A549 (cell line): ENCODE results near the gene GLIPR1L2. TPM values are rescaled to one million over a fixed set of nuclear protein-coding genes. Genes with fewer than 3 reads are reported as not detected.

Source experiments
- ATAC-seq, 2 experiments: fragments of 200-7000 bp in 1 of 2; fragments of >200 bp in 1 of 2; cut with Nextera tagmentation in 1 of 2; cut with Tn5 transposase in 1 of 2; 3 replicates each; pipeline versions ENCODE4 v1.8.0 to v1.9.1; 2018 to 2020; ENCODE audit warnings: mild to moderate bottlenecking in 1 of 2, moderate library complexity in 1 of 2
- CTCF ChIA-PET: fragments of 300-600 bp; sonication (Branson Sonifier 250); formaldehyde crosslinking; extraction: SDS; loops from one replicate; lab custom pipeline; 2021; ENCODE audit warnings: antibody characterized with exemption, inconsistent platforms; lab: Yijun Ruan, JAX
- POLR2A ChIA-PET: fragments of 350-600 bp; formaldehyde crosslinking; extraction: SDS; loops from one replicate; lab custom pipeline; 2021; ENCODE audit warnings: antibody characterized with exemption, inconsistent platforms; lab: Yijun Ruan, JAX
- DNase-seq, 2 experiments: peaks; one replicate each; pipeline versions ENCODE4 v3.0.0 to v3.0.0-alpha.2; 2011 to 2016; ENCODE audit warnings: low read depth in 1 of 2, low spot score in 1 of 2
- FAIRE-seq: peaks from 2 replicates; lab custom pipeline; 2011; peaks lifted over from hg19 to GRCh38; lab: Jason Lieb, UNC
- H3K27ac ChIP-seq, 2 experiments: fragments of >200 bp; sonication (Bioruptor Twin); formaldehyde crosslinking; 3 replicates each; pipeline ENCODE4 v1.5.1; 2016 to 2017
- H3K4me1 ChIP-seq: fragments of >200 bp; sonication (Bioruptor Twin); formaldehyde crosslinking; 3 replicates; pipeline ENCODE4 v1.6.1; 2016
- H3K4me2 ChIP-seq: fragments of >200 bp; sonication (Bioruptor Twin); formaldehyde crosslinking; 3 replicates; pipeline ENCODE4 v1.6.1; 2016
- H3K4me3 ChIP-seq: fragments of >200 bp; sonication (Bioruptor Twin); formaldehyde crosslinking; 3 replicates; pipeline ENCODE4 v1.5.1; 2016
- H3K9me3 ChIP-seq: fragments of >200 bp; sonication (Bioruptor Twin); formaldehyde crosslinking; 3 replicates; pipeline ENCODE4 v1.6.1; 2016
- CHD2 ChIP-seq: fragments of 150-350 bp; IDR thresholded peaks from 2 replicates; pipeline ENCODE4 v1.6.1; 2014; ENCODE audit warnings: low read length; ENCODE audit not compliant: partially characterized antibody
- CHD4 ChIP-seq: fragments of 200-600 bp; sonication (generic); IDR thresholded peaks from 2 replicates; pipeline ENCODE4 v1.6.1; 2016; ENCODE audit warnings: antibody characterized with exemption, mild to moderate bottlenecking, borderline replicate concordance
- EHMT2 ChIP-seq: fragments of 200-600 bp; sonication (generic); IDR thresholded peaks from 2 replicates; pipeline ENCODE4 v1.6.1; 2016; ENCODE audit warnings: antibody characterized with exemption, low read depth, mild to moderate bottlenecking, moderate library complexity
- EP300 ChIP-seq, 2 experiments: fragments of >200 bp; sonication (Bioruptor Twin); formaldehyde crosslinking; IDR thresholded peaks; 2 replicates in 1 of 2; 3 replicates in 1 of 2; pipeline ENCODE4 v1.6.1; 2016 to 2017
- HEYL ChIP-seq: fragments of 250-450 bp; sonication (Bioruptor Pico); IDR thresholded peaks from 2 replicates; pipeline ENCODE4 v1.8.0; 2021; ENCODE audit warnings: mild to moderate bottlenecking, moderate library complexity
- HOXA7 ChIP-seq: fragments of 250-450 bp; sonication (Bioruptor Pico); IDR thresholded peaks from 2 replicates; pipeline ENCODE4 v1.5.0; 2020; ENCODE audit warnings: mild to moderate bottlenecking, moderate library complexity
- HOXB13 ChIP-seq: fragments of 250-450 bp; sonication (Bioruptor Pico); IDR thresholded peaks from 2 replicates; pipeline ENCODE4 v1.5.0; 2020; ENCODE audit warnings: low read depth, mild to moderate bottlenecking, moderate library complexity
- HOXB5 ChIP-seq: fragments of 250-450 bp; sonication (Bioruptor Pico); IDR thresholded peaks from 2 replicates; pipeline ENCODE4 v1.5.0; 2020; ENCODE audit warnings: mild to moderate bottlenecking, moderate library complexity
- KDM5A ChIP-seq: fragments of 200-600 bp; sonication (generic); IDR thresholded peaks from 2 replicates; pipeline ENCODE4 v1.6.1; 2016; ENCODE audit warnings: antibody characterized with exemption, mild to moderate bottlenecking
- MAFK ChIP-seq: fragments of 450-650 bp; IDR thresholded peaks from 2 replicates; pipeline ENCODE4 v1.6.1; 2014; ENCODE audit not compliant: partially characterized antibody
- MAZ ChIP-seq: fragments of 150-350 bp; IDR thresholded peaks from 2 replicates; pipeline ENCODE4 v1.6.1; 2014; ENCODE audit warnings: antibody characterized with exemption, low read depth, low read length, borderline replicate concordance
- NFE2L2 ChIP-seq: fragments of 150-350 bp; conservative IDR thresholded peaks from 2 replicates; pipeline ENCODE4 v1.6.1; 2014; ENCODE audit warnings: low read length
- NPAS2 ChIP-seq: fragments of 250-450 bp; sonication (Bioruptor Pico); IDR thresholded peaks from 2 replicates; pipeline ENCODE4 v1.8.0; 2022; ENCODE audit warnings: mild to moderate bottlenecking, moderate library complexity, borderline replicate concordance
- NR3C1 ChIP-seq: fragments of >200 bp; sonication (Bioruptor Twin); formaldehyde crosslinking; IDR thresholded peaks from 3 replicates; pipeline ENCODE4 v1.6.1; 2017
- PHF8 ChIP-seq: fragments of 200-600 bp; sonication (generic); IDR thresholded peaks from 2 replicates; pipeline ENCODE4 v1.6.1; 2016; ENCODE audit warnings: low read depth, mild to moderate bottlenecking, antibody characterized with exemption, moderate library complexity, borderline replicate concordance
- RNF2 ChIP-seq: fragments of 200-600 bp; sonication (generic); IDR thresholded peaks from 2 replicates; pipeline ENCODE4 v1.6.1; 2016; ENCODE audit warnings: low read depth, mild to moderate bottlenecking, antibody characterized with exemption, moderate library complexity, borderline replicate concordance
- SMC3 ChIP-seq: fragments of >200 bp; sonication (Bioruptor Twin); formaldehyde crosslinking; IDR thresholded peaks from 3 replicates; pipeline ENCODE4 v1.6.1; 2018; ENCODE audit warnings: inconsistent platforms
- ZSCAN20 ChIP-seq: fragments of 250-450 bp; sonication (Bioruptor Pico); IDR thresholded peaks from 2 replicates; pipeline ENCODE4 v1.8.0; 2022; ENCODE audit warnings: mild to moderate bottlenecking, moderate library complexity
- whole genome bisulfite sequencing: methylation state at CpG from one replicate; pipeline ENCODE4 v1.1.6; 2017; ENCODE audit errors: missing lambda C conversion rate; 5-methylcytosine and 5-hydroxymethylcytosine counted together
- polyA plus RNA-seq, 4 experiments: library from polyadenylated mRNA; depleted of rRNA in 3 of 4; stranded (reverse); fragments of >200 nt; fragmentation: RNase III in 1 of 4; extraction: RNeasy Plus Mini Kit Qiagen cat#74134 plus additional on column Dnase treatment in 1 of 4; gene quantifications; 2 replicates in 3 of 4; 3 replicates in 1 of 4; pipeline ENCODE4 v1.2.3, GENCODE V29; 2011 to 2017
- TF ChIP-seq, protein P1 (sequence below): fragments of >200 bp; sonication (Bioruptor Twin); formaldehyde crosslinking; IDR thresholded peaks from 2 replicates; pipeline ENCODE4 v1.6.1; 2016
- TF ChIP-seq, protein P2 (sequence below): fragments of 250-450 bp; sonication (Bioruptor Pico); IDR thresholded peaks from 2 replicates; pipeline ENCODE4 v1.5.0; 2020; ENCODE audit warnings: low read depth, mild to moderate bottlenecking, moderate library complexity
- TF ChIP-seq, protein P3 (sequence below): fragments of 200-600 bp; sonication (generic); IDR thresholded peaks from 2 replicates; pipeline ENCODE4 v1.6.1; 2016; ENCODE audit warnings: antibody characterized with exemption, mild to moderate bottlenecking, moderate library complexity
- TF ChIP-seq, protein P4 (sequence below): fragments of >200 bp; sonication (Bioruptor Twin); formaldehyde crosslinking; IDR thresholded peaks from 3 replicates; pipeline ENCODE4 v1.5.1; 2016
- TF ChIP-seq, protein P5 (sequence below): fragments of >200 bp; sonication (Bioruptor Twin); formaldehyde crosslinking; IDR thresholded peaks from 3 replicates; pipeline ENCODE4 v1.6.1; 2016

GLIPR1L2 gene
- polyA plus RNA-seq, 2 of the 4 experiments (the other 2 are of a cell fraction) = 0.40 to 0.90 TPM

DNA sequence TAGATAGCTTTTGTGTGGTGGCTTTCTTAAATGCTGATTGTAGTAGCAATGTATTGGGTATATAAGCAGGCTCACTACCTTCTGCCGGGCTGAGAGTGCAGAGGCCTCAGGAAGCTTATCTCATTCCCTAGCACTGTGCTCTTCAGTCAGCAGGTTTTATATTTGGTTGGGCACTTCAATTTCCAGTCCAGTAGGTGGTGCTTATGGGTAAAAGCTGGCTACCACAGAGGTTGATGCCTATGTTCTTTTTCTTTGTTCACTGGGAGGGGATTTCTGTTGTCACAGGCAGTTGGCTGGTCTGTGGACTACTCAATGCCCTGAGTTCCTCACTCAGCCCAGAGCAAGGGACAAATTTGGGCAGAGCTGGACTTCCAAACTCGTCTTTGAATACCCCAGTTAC lies 46.7 kb downstream of the GLIPR1L2 start:
- DNase-seq (peak in 1 of 2 experiments; percentile 14), FAIRE-seq (no peak), ATAC-seq (peak in 1 of 2 experiments; percentile 56; a peak in 2 of 6 replicates)
- H3K4me3 ChIP-seq = no peak overlapping the region
- 51% methylated on average over 2 of the region's 2 CpGs for WGBS
- no peak overlapping the region for H3K27ac ChIP-seq
- H3K9me3 ChIP-seq = peaks cover 21% of the 10 kb centered on the region; the same call in 2 of the 3 replicates
- peaks cover 4% of the 10 kb centered on the region; the same call in 2 of the 3 replicates for H3K4me1 ChIP-seq
- POLR2A ChIA-PET = no interaction called here
- CTCF ChIA-PET = interaction anchor here (0.9 to 1.1 kb wide), 2 partner anchors 15 to 42 kb away, joined by 3 to 4 read pairs; no protein-coding TSS in a partner anchor
- H3K4me2 ChIP-seq = no peak overlapping the region
- TF ChIP-seq EP300 (IDR thresholded peaks at IDR 0.05) (no peak), KDM5A (no peak), NR3C1 (no peak), PHF8 (no peak), SMC3 (no peak), NFE2L2 (no peak), RNF2 (no peak), HOXA7 (no peak), MAZ (no peak), CHD2 (no peak), CHD4 (no peak)
- TF ChIP-seq, protein P1, sequence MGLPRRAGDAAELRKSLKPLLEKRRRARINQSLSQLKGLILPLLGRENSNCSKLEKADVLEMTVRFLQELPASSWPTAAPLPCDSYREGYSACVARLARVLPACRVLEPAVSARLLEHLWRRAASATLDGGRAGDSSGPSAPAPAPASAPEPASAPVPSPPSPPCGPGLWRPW = no peak
- TF ChIP-seq, protein P2, sequence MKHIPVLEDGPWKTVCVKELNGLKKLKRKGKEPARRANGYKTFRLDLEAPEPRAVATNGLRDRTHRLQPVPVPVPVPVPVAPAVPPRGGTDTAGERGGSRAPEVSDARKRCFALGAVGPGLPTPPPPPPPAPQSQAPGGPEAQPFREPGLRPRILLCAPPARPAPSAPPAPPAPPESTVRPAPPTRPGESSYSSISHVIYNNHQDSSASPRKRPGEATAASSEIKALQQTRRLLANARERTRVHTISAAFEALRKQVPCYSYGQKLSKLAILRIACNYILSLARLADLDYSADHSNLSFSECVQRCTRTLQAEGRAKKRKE (CRISPR knock-in tag) = no peak

DNA sequence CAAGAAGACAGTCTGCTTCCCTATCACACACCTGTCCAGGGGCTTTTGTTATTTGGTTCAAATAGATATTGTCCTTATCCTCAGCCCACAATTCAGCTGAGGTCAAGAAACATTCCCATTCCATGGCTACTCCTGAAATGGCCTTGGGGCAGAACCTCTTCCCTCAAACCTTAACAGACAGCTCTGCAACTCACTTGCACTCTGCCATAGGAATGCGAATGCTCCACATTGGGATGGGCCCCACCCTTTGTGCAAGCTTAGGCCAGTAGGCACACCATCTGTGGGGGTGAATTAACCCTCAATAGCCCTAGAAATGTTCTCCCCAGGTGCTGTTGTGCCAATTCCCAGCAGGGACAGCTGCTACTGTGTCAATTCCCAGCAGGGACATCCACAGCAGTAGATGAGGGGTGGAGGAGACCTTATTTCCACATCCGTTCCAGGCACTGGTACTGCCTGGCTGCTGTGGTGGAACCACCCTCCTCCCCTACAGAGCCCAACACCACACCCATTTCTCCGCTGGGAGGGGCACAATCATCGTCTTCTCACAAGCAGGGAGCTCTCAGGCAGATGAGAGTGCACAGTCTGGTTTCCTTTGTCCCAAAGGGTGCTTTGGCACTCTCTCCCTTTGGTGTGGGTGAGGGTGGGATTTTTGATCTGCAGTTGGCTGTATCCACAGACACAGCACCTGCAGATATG lies 47.3 kb downstream of the GLIPR1L2 start:
- no peak for DNase-seq
- ChIA-PET CTCF (no interaction called here), POLR2A (no interaction called here)
- ATAC-seq = peak in 1 of 2 experiments; percentile 38; a peak in 2 of 6 replicates
- no peak overlapping the region for H3K4me3 ChIP-seq
- H3K27ac ChIP-seq = no peak overlapping the region
- FAIRE-seq = no peak
- TF ChIP-seq, protein P1 = no peak
- TF ChIP-seq MAFK (no peak), HEYL (CRISPR knock-in tag) (no peak), MAZ (no peak), ZSCAN20 (CRISPR knock-in tag) (no peak), NPAS2 (CRISPR knock-in tag) (no peak), HOXB13 (CRISPR knock-in tag) (no peak), HOXB5 (CRISPR knock-in tag) (no peak), CHD4 (no peak), EHMT2 (no peak)
- TF ChIP-seq, protein P3, sequence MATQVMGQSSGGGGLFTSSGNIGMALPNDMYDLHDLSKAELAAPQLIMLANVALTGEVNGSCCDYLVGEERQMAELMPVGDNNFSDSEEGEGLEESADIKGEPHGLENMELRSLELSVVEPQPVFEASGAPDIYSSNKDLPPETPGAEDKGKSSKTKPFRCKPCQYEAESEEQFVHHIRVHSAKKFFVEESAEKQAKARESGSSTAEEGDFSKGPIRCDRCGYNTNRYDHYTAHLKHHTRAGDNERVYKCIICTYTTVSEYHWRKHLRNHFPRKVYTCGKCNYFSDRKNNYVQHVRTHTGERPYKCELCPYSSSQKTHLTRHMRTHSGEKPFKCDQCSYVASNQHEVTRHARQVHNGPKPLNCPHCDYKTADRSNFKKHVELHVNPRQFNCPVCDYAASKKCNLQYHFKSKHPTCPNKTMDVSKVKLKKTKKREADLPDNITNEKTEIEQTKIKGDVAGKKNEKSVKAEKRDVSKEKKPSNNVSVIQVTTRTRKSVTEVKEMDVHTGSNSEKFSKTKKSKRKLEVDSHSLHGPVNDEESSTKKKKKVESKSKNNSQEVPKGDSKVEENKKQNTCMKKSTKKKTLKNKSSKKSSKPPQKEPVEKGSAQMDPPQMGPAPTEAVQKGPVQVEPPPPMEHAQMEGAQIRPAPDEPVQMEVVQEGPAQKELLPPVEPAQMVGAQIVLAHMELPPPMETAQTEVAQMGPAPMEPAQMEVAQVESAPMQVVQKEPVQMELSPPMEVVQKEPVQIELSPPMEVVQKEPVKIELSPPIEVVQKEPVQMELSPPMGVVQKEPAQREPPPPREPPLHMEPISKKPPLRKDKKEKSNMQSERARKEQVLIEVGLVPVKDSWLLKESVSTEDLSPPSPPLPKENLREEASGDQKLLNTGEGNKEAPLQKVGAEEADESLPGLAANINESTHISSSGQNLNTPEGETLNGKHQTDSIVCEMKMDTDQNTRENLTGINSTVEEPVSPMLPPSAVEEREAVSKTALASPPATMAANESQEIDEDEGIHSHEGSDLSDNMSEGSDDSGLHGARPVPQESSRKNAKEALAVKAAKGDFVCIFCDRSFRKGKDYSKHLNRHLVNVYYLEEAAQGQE = no peak
- TF ChIP-seq, protein P4, sequence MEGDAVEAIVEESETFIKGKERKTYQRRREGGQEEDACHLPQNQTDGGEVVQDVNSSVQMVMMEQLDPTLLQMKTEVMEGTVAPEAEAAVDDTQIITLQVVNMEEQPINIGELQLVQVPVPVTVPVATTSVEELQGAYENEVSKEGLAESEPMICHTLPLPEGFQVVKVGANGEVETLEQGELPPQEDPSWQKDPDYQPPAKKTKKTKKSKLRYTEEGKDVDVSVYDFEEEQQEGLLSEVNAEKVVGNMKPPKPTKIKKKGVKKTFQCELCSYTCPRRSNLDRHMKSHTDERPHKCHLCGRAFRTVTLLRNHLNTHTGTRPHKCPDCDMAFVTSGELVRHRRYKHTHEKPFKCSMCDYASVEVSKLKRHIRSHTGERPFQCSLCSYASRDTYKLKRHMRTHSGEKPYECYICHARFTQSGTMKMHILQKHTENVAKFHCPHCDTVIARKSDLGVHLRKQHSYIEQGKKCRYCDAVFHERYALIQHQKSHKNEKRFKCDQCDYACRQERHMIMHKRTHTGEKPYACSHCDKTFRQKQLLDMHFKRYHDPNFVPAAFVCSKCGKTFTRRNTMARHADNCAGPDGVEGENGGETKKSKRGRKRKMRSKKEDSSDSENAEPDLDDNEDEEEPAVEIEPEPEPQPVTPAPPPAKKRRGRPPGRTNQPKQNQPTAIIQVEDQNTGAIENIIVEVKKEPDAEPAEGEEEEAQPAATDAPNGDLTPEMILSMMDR = no peak
- TF ChIP-seq, protein P5, sequence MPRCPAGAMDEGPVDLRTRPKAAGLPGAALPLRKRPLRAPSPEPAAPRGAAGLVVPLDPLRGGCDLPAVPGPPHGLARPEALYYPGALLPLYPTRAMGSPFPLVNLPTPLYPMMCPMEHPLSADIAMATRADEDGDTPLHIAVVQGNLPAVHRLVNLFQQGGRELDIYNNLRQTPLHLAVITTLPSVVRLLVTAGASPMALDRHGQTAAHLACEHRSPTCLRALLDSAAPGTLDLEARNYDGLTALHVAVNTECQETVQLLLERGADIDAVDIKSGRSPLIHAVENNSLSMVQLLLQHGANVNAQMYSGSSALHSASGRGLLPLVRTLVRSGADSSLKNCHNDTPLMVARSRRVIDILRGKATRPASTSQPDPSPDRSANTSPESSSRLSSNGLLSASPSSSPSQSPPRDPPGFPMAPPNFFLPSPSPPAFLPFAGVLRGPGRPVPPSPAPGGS = no peak
- H3K9me3 ChIP-seq = peaks cover 21% of the 10 kb centered on the region; the same call in 2 of the 3 replicates
- no peak overlapping the region for H3K4me2 ChIP-seq
- WGBS = 33% methylated on average over 3 of the region's 4 CpGs
- H3K4me1 ChIP-seq = peaks cover 9% of the 10 kb centered on the region; the same call in 2 of the 3 replicates
